Heart right ventricle (tissue), 16 donors: ENCODE results near the gene SLC16A1. TPM values are rescaled to one million over a fixed set of nuclear protein-coding genes. Genes with fewer than 3 reads are reported as not detected.

Source experiments
- ATAC-seq, 8 donors: fragments of 200-7000 bp; cut with Tn5 transposase; one replicate each; pipeline ENCODE4 v1.9.1; 2020; ENCODE audit warnings: mild to moderate bottlenecking in 8 of 8, moderate library complexity in 8 of 8, moderate number of reproducible peaks in 1 of 8
- DNase-seq, 2 donors: peaks; one replicate each; pipeline ENCODE4 v3.0.0-alpha.2; 2020
- H3K27ac ChIP-seq, 10 donors: fragments of 200-600 bp; sonication (generic) in 2 of 10; one replicate each; pipeline versions ENCODE4 v1.5.0 to v1.8.0; 2020 to 2022; ENCODE audit warnings: mild to moderate bottlenecking in 3 of 10
- H3K27me3 ChIP-seq, 7 donors: fragments of 200-600 bp; one replicate each; pipeline ENCODE4 v1.8.0; 2021 to 2022; ENCODE audit warnings: mild to moderate bottlenecking in 2 of 7
- H3K36me3 ChIP-seq, 9 donors: fragments of 200-600 bp; sonication (generic) in 1 of 9; one replicate each; pipeline versions ENCODE4 v1.5.0 to v1.8.0; 2020 to 2022; ENCODE audit warnings: mild to moderate bottlenecking in 2 of 9
- H3K4me1 ChIP-seq, 9 donors: fragments of 200-600 bp; sonication (generic) in 1 of 9; one replicate each; pipeline versions ENCODE4 v1.5.0 to v1.8.0; 2020 to 2022; ENCODE audit warnings: mild to moderate bottlenecking in 4 of 9
- H3K4me3 ChIP-seq, 10 donors: fragments of 200-600 bp; sonication (generic) in 2 of 10; one replicate each; pipeline versions ENCODE4 v1.5.0 to v1.8.0; 2020 to 2022; ENCODE audit warnings: mild to moderate bottlenecking in 7 of 10, moderate library complexity in 2 of 10
- H3K9me3 ChIP-seq, 11 donors: fragments of 200-600 bp in 10 of 11; sonication (generic) in 2 of 11; one replicate each; pipeline versions ENCODE4 v1.5.0 to v1.8.0; 2013 to 2022; ENCODE audit warnings: mild to moderate bottlenecking in 2 of 11, control low read depth in 1 of 11, moderate library complexity in 1 of 11
- CTCF ChIP-seq, 9 donors: fragments of 200-600 bp; sonication (generic) in 2 of 9; IDR thresholded peaks; one replicate each; pipeline versions ENCODE4 v1.5.0 to v1.8.0; 2021 to 2022; ENCODE audit warnings: antibody characterized with exemption in 9 of 9, mild to moderate bottlenecking in 5 of 9, moderate library complexity in 1 of 9
- WGBS, 2 donors: extraction: QIAGEN DNeasy Blood & Tissue Kit; methylation state at CpG; one replicate each; pipeline ENCODE4 v1.1.7; 2013; ENCODE audit warnings: inconsistent platforms in 1 of 2; 5-methylcytosine and 5-hydroxymethylcytosine counted together
- intact Hi-C, 10 donors: fragments of 100-400 bp; cut with DNase I; formaldehyde crosslinking; loops; one replicate each; pipeline versions ENCODE4 v1.11.1 to v1.14.2; 2022
- polyA plus RNA-seq, 2 donors: library from polyadenylated mRNA; stranded (reverse); fragments of 200-250 nt; gene quantifications; one replicate each; pipeline ENCODE4 v1.2.3, GENCODE V29; 2013
- total RNA-seq, 10 donors: library from RNA; stranded (reverse); fragmentation: NEBNext Ultra II Directional in 3 of 10; extraction: Animal tissue kit (Norgen Biotek cat#: 25700) in 3 of 10; gene quantifications; one replicate each; pipeline versions ENCODE4 v1.2.1 to v1.2.4, GENCODE V29; 2021 to 2023
- donor health status: Arrhythmogenic right ventricular cardiomyopathy.
- donor health status: ischemic (EF 13 %, LVEDD 7.1; RV severe dilation, severe dysfunction).
- donor health status: healthy with polysubstance abuse.
- donor health status: DM: no; HTN: yes; CAD: no.
- donor health status: DM: no; HTN: no; CAD: no.
- donor health status: ischemic (EF 25% LVEDD 6.9; RV normal size, moderate dysfunction).
- donor health status: ischemic (EF 25% LVEDD 5.7; RV mildly dilated, moderate dysfunction).
- donor health status: healthy.
- donor health status: DM: yes; HTN: yes; CAD: no.
- donor health status: Ischemic cardiomyopathy.
- donor health status: ischemic (EF 35%, LVEDD 5.7; RV mildly dilated, moderate dysfunction).
- donor health status: nonischemic (EF 11% LVEDD 7.7; RV severe dilation, severe dysfunction).
- donor health status: DM: yes; HTN: yes; CAD: no.
- donor health status: PGD.
- donor health status: ischemic (EF 29% LVEDD 5.4; RV normal size, mild dysfunction).
- donor health status: nonischemic (EF 23%, LVEDD 6.1; RV moderate dilation, normal function).

The SLC16A1 gene
- total and polyA plus RNA-seq, 12 donors = 43.9 to 193 (median 148) TPM

GRCh38 chr1:112934577-112934976 is 21.4 kb downstream of the SLC16A1 start:
- Histone ChIP-seq H3K27ac (no peak overlapping the region), H3K9me3 (no peaks in the 10 kb centered on the region), H3K4me1 (peaks cover 0 to 50% (median 34%) of the 10 kb centered on the region in 9 donors), H3K27me3 (no peaks in the 10 kb centered on the region), H3K36me3 (no peaks in the 10 kb centered on the region), H3K4me3 (no peak overlapping the region)
- WGBS, 2 donors = 46 to 51% methylated on average over 3 of the region's 3 CpGs
- no peak for DNase-seq
- TF ChIP-seq CTCF (IDR thresholded peaks at IDR 0.05) = no peak
- no peak for ATAC-seq
- intact Hi-C loops = loop anchor here in 1 of 10 donors (10.0 kb wide), 1 partner anchor 50 kb away; no protein-coding TSS in a partner anchor

- WGBS, 2 donors = 95 to 98% methylated on average over 3 of the region's 3 CpGs
- Histone ChIP-seq H3K36me3 (peaks cover 0 to 3% (median 0%) of the 10 kb centered on the region in 9 donors), H3K27ac (no peak overlapping the region), H3K4me1 (peaks cover 0 to 50% (median 35%) of the 10 kb centered on the region in 9 donors), H3K27me3 (no peaks in the 10 kb centered on the region), H3K9me3 (no peaks in the 10 kb centered on the region), H3K4me3 (no peak overlapping the region)
- DNase-seq (no peak), ATAC-seq (no peak)
- intact Hi-C loops = loop anchor here in 1 of 10 donors (10.0 kb wide), 1 partner anchor 49 kb away; no protein-coding TSS in a partner anchor
- no peak for TF ChIP-seq CTCF (IDR thresholded peaks at IDR 0.05)
Observed at GRCh38 chr1:112933820-112934571, 22.0 kb downstream of the SLC16A1 start.

- intact Hi-C loops = loop anchor here in 1 of 10 donors (10.0 kb wide), 1 partner anchor 45 kb away; no protein-coding TSS in a partner anchor
- ATAC-seq = no peak
- WGBS, 2 donors = 84 to 91% methylated on average over 4 of the region's 4 CpGs
Observed at GRCh38 chr1:112929979-112930378, 26.0 kb downstream of the SLC16A1 start.

More at GRCh38 chr1:112929979-112930378, 26.0 kb downstream of the SLC16A1 start:
- no peak overlapping the region for H3K27ac ChIP-seq
- TF ChIP-seq CTCF (IDR thresholded peaks at IDR 0.05) = no peak
- H3K4me3 ChIP-seq = no peak overlapping the region
- H3K9me3 ChIP-seq = no peaks in the 10 kb centered on the region
- DNase-seq = no peak
- no peaks in the 10 kb centered on the region for H3K27me3 ChIP-seq
- peaks cover 0 to 36% (median 0%) of the 10 kb centered on the region in 9 donors for H3K36me3 ChIP-seq
- peaks cover 0 to 36% (median 17%) of the 10 kb centered on the region in 9 donors for H3K4me1 ChIP-seq
